Measurements from ENCODE around the gene PLCH2.

The PLCH2 gene

DNA sequence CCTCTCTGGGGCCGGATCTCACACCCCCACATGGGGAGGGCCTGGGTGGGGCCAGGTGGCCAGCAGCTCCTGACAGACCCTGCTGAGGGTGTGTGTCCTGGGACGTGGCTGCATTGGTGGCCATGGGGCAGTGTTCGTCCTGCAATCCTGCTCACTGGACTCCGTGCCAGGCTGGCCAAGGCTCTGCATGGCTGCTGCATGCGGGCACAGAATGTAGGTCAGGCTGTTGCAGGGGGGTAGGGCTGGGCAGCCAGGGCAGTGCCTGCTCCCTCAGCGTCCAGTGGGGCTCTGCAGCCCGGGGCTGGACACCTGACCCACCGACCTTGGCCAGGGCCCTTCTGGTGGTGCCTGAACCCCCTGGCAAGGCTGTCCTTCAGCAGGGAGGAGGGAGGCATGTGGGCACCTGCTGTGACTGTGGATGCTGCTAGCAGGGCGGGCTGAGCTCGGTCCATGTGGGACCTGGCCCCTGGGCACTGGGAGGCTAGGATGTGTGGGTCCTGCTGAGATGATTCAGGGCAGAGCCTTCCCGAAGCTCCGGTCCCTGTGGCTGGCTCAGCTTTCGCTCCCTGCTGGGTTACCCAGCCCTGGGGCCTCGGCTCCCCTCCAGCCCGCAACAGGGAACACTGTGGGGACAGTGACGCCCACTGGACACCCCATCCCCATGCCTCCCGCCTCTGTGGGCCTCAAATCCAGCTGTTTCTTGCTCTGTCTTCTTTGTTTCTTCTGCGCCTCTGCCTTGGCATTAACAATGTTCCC is 14.9 kb upstream of the PLCH2 start:
- Histone ChIP-seq H3K9me3 (ENCODE audit: low read depth, low read length) (no peaks in the 10 kb centered on the region), H3K36me3 (ENCODE audit: insufficient read depth, low read length) (no peaks in the 10 kb centered on the region), H3K4me3 (no peak overlapping the region), H3K27ac (no peak overlapping the region), H3K9ac (ENCODE audit: insufficient read length) (no peak overlapping the region)
- DNase-seq (ENCODE audit: low read depth, low spot score), result no peak
- TF ChIP-seq FOXP2 (optimal IDR thresholded peaks at IDR 0.05; ENCODE audit: control extremely low read depth, extremely low read length, insufficient read depth) (no peak), POLR2AphosphoS5 (IDR thresholded peaks at IDR 0.05; ENCODE audit: borderline replicate concordance, low read depth, low read length) (no peak), EZH2 (IDR thresholded peaks at IDR 0.05) (no peak)

DNA sequence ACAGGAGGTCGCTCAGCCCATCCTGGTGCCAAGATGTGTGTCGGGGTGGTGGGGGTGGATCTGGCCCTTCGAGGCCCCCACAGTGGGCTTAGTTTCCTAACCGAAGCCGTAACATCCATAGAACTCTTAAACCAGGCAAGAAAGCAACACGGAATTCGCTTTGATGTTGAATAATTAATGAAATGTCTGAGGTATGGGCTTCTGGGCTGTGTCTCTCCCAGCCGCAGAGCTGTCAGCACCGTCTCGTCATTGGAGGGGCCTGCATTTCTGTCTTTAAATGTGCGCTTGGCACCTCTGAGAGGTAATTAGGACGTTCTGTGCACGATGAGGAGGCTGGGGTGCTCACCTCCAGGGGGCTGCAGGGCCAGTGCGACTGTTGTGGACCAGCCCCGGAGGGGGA is 13.3 kb upstream of the PLCH2 start:
- no peak overlapping the region for H3K9ac ChIP-seq (ENCODE audit: insufficient read length)
- no peaks in the 10 kb centered on the region for H3K36me3 ChIP-seq (ENCODE audit: insufficient read depth, low read length)
- no peak overlapping the region for H3K27ac ChIP-seq
- no peaks in the 10 kb centered on the region for H3K9me3 ChIP-seq (ENCODE audit: low read depth, low read length)
- no peak for DNase-seq (ENCODE audit: low read depth, low spot score)
- TF ChIP-seq FOXP2 (optimal IDR thresholded peaks at IDR 0.05; ENCODE audit: control extremely low read depth, extremely low read length, insufficient read depth) (no peak), POLR2AphosphoS5 (IDR thresholded peaks at IDR 0.05; ENCODE audit: borderline replicate concordance, low read depth, low read length) (no peak), EZH2 (IDR thresholded peaks at IDR 0.05) (no peak)
- no peak overlapping the region for H3K4me3 ChIP-seq

DNA sequence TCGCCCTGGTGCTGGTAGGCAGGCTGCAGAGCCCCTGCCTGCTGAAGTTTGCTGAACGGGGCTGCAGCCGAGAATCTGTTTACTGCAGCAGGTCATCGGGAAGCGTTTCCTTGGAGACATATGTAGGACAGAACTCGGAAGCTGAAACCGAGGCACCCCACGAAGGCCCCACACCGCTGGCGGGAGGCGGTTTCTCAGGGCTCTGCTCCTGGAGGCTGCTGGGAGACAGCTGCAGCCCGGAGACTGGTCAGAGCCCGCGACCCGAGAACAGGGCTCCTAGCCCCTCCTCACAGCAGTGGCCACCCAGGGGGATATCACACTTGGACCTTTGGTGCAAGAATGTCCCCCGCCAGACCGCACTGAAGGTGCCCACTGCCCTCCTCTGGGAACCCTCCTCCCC is 12.7 kb upstream of the PLCH2 start:
- Histone ChIP-seq H3K9ac (ENCODE audit: insufficient read length) (no peak overlapping the region), H3K4me3 (no peak overlapping the region), H3K9me3 (ENCODE audit: low read depth, low read length) (no peaks in the 10 kb centered on the region), H3K36me3 (ENCODE audit: insufficient read depth, low read length) (no peaks in the 10 kb centered on the region), H3K27ac (no peak overlapping the region)
- no peak for DNase-seq (ENCODE audit: low read depth, low spot score)
- TF ChIP-seq FOXP2 (optimal IDR thresholded peaks at IDR 0.05; ENCODE audit: control extremely low read depth, extremely low read length, insufficient read depth) (no peak), POLR2AphosphoS5 (IDR thresholded peaks at IDR 0.05; ENCODE audit: borderline replicate concordance, low read depth, low read length) (no peak), EZH2 (IDR thresholded peaks at IDR 0.05) (no peak)

DNA sequence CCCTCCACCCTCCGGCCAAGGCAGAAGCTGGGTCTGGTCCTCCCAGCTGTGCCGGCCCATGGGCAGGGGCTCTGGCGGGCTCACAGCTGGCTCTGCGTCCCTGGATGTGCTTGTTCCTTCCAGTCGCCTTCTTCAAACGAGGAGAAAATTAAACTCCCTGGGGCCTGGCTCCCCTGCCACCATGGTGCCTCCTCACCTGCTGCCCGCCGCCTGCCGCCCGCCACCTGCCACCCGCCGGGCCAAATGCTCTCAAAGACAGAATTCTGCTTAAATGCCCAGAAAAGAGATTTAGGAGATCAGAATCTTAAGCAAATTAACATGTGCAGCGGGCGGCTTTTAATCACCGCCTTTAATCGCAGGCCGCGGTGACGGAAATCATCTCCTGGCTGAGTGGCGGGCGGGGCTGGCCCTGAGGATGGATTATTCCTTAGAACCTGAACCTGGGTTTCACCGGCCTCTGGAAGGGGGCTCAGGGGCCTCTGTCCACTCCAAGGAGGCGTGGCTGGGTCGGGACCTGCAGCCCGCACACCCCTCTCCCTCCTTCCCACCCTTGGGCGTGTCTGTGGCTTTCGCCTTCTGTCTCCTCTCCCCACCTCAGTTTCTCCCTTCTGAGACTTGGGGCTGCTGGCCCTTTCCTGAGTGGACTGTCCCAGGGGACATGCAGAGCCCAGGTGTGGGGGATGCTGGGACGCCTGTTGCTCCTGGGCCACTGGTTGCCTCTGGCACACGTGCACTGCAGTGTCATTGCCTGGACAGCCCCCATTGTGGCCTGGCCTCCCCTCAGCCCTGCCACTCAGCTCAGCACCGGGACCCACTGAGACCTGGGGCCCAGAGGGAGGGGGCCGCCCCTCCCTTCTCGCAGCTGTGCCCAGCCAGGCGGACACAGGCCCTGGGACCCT is 10.5 kb upstream of the PLCH2 start:
- Histone ChIP-seq H3K9ac (ENCODE audit: insufficient read length) (no peak overlapping the region), H3K4me3 (no peak overlapping the region), H3K9me3 (ENCODE audit: low read depth, low read length) (no peaks in the 10 kb centered on the region), H3K36me3 (ENCODE audit: insufficient read depth, low read length) (no peaks in the 10 kb centered on the region), H3K27ac (no peak overlapping the region)
- DNase-seq (ENCODE audit: low read depth, low spot score), result no peak
- TF ChIP-seq FOXP2 (optimal IDR thresholded peaks at IDR 0.05; ENCODE audit: control extremely low read depth, extremely low read length, insufficient read depth) (no peak), EZH2 (IDR thresholded peaks at IDR 0.05) (no peak), POLR2AphosphoS5 (IDR thresholded peaks at IDR 0.05; ENCODE audit: borderline replicate concordance, low read depth, low read length) (no peak)

DNA sequence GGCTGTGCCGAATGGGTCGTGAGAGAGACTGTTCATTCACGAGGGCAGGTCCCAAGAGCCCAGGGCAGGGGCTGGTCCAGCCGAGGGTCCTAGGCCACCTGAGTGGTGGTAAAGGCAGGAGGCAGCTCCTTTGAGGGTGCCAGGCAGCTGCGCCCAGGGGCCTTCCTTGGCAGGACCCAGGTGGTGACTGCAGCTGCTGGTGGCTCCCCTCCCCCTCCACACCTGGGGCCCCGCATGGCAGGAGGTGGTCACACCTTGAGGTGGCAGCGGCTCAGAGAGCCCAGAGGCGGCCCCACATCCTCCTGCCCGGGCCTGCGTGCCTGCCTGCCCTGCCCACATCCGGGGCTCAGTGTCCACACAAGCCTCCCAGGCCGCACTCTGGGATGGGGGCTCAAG is 9.8 kb upstream of the PLCH2 start:
- DNase-seq (ENCODE audit: low read depth, low spot score), result no peak

DNA sequence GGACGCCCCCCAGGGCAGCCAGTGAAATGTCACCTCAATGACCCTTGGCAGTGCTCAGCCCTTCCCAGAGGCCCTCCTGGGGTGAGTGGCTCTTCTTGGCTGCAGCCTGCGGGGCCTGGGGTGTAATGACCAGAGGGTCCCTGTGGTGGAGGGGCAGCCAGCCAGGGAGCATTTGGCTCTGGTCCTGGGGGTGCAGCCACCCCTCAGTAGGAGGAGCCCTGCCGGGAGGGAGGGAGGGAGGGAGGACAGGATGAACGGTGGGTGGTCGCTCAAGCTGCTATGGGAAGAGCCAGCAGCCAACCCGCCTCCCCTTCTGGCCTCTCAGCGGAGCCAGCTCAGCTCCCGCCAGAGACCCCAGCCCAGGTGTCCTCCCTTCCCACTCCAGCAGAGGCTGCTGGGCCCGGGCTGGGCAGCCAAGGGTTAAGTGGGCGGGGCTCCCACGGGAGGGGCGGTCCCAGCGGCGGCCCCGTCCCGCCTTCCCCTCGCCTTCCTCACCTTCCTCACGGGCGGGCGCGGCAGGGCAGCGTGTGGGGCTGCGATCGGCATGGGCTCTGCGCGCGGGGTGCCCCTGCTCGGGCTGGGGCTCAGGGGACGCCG is 9.0 kb upstream of the PLCH2 start:
- Histone ChIP-seq H3K9me3 (ENCODE audit: low read depth, low read length) (no peaks in the 10 kb centered on the region), H3K36me3 (ENCODE audit: insufficient read depth, low read length) (no peaks in the 10 kb centered on the region), H3K9ac (ENCODE audit: insufficient read length) (no peak overlapping the region), H3K27ac (no peak overlapping the region), H3K4me3 (no peak overlapping the region)
- DNase-seq (ENCODE audit: low read depth, low spot score), result no peak
- no peak for TF ChIP-seq EZH2 (IDR thresholded peaks at IDR 0.05)
- no peak for TF ChIP-seq FOXP2 (optimal IDR thresholded peaks at IDR 0.05; ENCODE audit: control extremely low read depth, extremely low read length, insufficient read depth)
- no peak for TF ChIP-seq POLR2AphosphoS5 (IDR thresholded peaks at IDR 0.05; ENCODE audit: borderline replicate concordance, low read depth, low read length)

More for the DNA sequence above, 9.8 kb upstream of the PLCH2 start:
- Histone ChIP-seq H3K27ac (no peak overlapping the region), H3K9me3 (ENCODE audit: low read depth, low read length) (no peaks in the 10 kb centered on the region), H3K36me3 (ENCODE audit: insufficient read depth, low read length) (no peaks in the 10 kb centered on the region), H3K4me3 (no peak overlapping the region), H3K9ac (ENCODE audit: insufficient read length) (no peak overlapping the region)
- TF ChIP-seq FOXP2 (optimal IDR thresholded peaks at IDR 0.05; ENCODE audit: control extremely low read depth, extremely low read length, insufficient read depth), result no peak
- TF ChIP-seq POLR2AphosphoS5 (IDR thresholded peaks at IDR 0.05; ENCODE audit: borderline replicate concordance, low read depth, low read length), result no peak
- TF ChIP-seq EZH2 (IDR thresholded peaks at IDR 0.05), result no peak

DNA sequence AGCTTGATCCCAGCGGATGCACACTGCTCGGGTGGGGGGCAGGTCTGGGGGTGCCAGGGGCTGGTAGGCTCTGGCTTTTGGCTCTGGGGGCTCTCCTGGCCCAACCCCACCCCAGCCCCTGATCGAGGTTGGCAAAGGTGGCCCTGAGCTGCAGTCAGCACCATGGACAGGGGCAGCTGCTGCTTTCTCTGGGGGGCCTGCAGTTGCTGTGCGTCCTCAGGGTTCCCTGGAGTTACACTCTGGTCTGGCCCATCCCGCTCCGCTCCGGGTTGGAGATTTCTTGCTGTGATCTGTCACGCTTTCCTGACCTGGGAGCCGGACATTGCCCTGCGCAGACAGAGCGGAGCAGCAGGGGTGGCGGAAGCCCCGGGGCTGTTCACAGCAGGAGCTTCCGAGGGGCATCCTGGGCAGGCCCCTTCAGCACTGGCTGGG is 8.0 kb upstream of the PLCH2 start:
- Histone ChIP-seq H3K36me3 (ENCODE audit: insufficient read depth, low read length) (no peaks in the 10 kb centered on the region), H3K9ac (ENCODE audit: insufficient read length) (no peak overlapping the region), H3K27ac (no peak overlapping the region), H3K9me3 (ENCODE audit: low read depth, low read length) (no peaks in the 10 kb centered on the region), H3K4me3 (no peak overlapping the region)
- no peak for DNase-seq (ENCODE audit: low read depth, low spot score)
- TF ChIP-seq EZH2 (IDR thresholded peaks at IDR 0.05) (no peak), POLR2AphosphoS5 (IDR thresholded peaks at IDR 0.05; ENCODE audit: borderline replicate concordance, low read depth, low read length) (no peak), FOXP2 (optimal IDR thresholded peaks at IDR 0.05; ENCODE audit: control extremely low read depth, extremely low read length, insufficient read depth) (no peak)

DNA sequence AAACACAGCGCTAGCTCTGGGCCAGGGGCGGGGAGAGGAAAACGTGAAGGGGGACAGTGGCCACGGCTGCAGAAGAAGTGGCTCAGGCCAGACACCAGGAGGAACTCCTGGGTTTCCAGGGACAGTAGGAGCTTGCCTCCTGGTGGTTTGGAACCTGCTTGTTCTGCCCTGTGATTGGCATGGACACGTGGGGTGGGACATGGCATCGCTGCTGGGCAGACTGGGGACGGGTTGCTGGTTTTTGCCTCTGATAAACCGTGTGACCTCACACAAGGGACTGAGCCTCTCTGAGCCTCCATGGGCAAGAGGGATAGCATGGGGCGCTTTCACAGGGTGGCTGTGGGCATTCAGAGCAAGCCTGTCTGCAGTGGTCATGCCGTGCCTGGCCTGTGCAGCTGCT is 7.5 kb upstream of the PLCH2 start:
- TF ChIP-seq EZH2 (IDR thresholded peaks at IDR 0.05) (no peak), FOXP2 (optimal IDR thresholded peaks at IDR 0.05; ENCODE audit: control extremely low read depth, extremely low read length, insufficient read depth) (no peak), POLR2AphosphoS5 (IDR thresholded peaks at IDR 0.05; ENCODE audit: borderline replicate concordance, low read depth, low read length) (no peak)
- Histone ChIP-seq H3K9ac (ENCODE audit: insufficient read length) (no peak overlapping the region), H3K27ac (no peak overlapping the region), H3K36me3 (ENCODE audit: insufficient read depth, low read length) (no peaks in the 10 kb centered on the region), H3K9me3 (ENCODE audit: low read depth, low read length) (no peaks in the 10 kb centered on the region), H3K4me3 (no peak overlapping the region)
- DNase-seq (ENCODE audit: low read depth, low spot score), result no peak
